Activated CD4-positive, alpha-beta T cell treated with anti-CD3 and anti-CD28 coated beads for 4 hours (primary cell): ENCODE results near the gene LEAP2.

Experiments
- DNase-seq, 2 donors: peaks; one replicate each; pipeline ENCODE4 v3.0.0-alpha.2; 2020

Gene LEAP2

GRCh38 chr5:132873119-132873929 lies at the start of gene LEAP2:
Gene LEAP2 (plus strand): TSS chr5:132873668. CDS start chr5:132873695, 27 bp downstream.
- DNase-seq: no peak

GRCh38 chr5:132824426-132824825 lies 49.0 kb upstream of the LEAP2 start:
- no peak for DNase-seq

- no peak for DNase-seq
These were observed 48.2 kb upstream of the LEAP2 start for GRCh38 chr5:132825033-132825833.

DNA sequence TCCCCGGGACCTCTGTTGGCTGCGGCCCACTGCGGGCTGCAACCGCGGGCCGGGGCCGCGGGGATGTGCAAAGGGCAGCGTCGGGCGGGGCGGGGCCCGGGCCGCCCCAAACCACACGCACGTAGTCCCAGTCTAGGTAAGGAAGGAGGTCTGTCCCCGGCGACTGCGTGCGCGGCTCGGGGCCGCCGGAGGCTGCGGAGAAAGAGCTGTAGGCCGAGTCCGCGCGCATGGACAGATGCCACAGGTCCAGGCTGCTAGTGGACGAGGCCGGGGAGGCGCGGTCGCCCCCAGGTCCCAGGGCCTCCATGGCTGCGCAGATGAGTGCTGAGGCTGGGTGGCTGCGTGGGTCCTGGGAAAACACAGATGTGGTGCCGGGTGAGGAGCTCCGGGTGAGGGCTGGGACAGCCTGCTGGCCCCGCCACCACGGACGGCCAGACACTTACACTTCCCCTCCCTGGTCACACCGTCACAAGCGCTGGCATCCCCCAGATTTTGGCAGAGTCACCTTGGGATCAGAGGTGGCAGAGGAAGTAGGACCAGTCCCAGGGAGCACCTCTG lies 47.6 kb upstream of the LEAP2 start:
- no peak for DNase-seq

GRCh38 chr5:132826424-132827082 lies 46.9 kb upstream of the LEAP2 start:
- DNase-seq: no peak

DNA sequence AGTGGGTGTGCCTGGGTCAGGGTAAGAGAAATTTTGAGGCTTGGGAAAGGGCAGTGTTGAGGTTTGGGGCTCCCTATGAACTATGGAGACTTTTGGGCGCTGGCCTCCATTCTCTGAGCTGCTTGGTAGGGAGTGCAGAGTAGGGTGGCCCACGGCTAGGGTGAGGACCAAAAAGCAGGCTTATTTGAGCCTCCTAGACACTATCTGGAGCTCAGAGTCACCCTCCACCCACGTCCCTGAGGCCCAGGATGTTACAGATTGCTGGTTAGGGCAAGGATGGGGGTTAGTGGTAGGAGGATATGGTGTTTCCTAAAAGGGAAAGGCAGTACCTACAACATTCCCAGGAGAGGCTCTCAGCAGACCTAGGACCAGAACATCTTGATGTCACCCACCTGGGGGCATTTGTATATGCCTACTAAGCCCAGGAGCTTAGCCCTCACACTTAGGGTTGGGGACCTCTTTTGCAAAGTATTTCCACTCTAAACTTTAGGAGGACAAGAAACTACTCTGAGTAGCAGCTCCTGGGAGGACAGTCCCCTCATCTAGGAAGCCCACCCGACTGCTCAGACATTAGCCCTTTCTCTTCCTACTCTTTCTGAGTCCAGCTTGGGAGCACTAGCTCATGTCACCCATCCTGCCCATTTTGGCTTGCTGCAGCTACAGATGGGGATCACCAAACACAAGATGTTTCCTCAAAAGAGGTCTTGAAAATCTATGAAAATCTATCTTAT lies 45.4 kb upstream of the LEAP2 start:
- DNase-seq: no peak

DNA sequence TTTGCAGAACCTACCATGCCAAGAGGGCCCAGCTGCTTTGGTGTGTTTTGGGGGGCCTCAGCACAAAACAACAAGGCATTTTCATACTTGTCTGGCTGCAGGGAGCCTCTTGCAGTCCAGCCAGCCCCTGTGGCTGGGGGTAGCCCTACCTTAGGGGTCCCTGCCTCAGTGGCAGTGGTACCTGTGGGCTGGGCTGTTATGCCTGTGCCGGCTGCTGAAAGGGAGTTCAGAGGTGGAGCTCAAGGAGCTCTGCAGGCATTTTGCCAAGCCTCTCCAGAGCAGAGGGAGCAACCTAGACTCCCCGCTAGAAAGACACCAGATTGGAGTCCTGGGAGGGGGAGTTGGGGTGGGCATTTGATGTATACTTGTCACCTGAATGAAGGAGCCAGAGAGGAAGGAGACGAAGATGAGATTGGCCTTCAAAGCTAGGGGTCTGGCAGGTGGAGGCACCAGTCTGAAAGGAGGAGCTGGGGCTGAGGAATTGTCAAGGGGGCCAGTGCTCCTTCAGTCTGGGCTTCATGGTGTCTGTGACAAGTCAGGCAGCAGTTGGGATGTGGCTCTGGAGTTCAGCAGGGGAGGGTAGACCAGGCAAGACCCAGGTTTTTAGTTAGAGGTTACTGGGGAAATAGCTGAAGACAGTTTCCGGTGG lies 44.5 kb upstream of the LEAP2 start:
- no peak for DNase-seq

- peak; percentile 68 to 69 for DNase-seq
These were observed 43.6 kb upstream of the LEAP2 start for GRCh38 chr5:132829742-132830435.

DNA sequence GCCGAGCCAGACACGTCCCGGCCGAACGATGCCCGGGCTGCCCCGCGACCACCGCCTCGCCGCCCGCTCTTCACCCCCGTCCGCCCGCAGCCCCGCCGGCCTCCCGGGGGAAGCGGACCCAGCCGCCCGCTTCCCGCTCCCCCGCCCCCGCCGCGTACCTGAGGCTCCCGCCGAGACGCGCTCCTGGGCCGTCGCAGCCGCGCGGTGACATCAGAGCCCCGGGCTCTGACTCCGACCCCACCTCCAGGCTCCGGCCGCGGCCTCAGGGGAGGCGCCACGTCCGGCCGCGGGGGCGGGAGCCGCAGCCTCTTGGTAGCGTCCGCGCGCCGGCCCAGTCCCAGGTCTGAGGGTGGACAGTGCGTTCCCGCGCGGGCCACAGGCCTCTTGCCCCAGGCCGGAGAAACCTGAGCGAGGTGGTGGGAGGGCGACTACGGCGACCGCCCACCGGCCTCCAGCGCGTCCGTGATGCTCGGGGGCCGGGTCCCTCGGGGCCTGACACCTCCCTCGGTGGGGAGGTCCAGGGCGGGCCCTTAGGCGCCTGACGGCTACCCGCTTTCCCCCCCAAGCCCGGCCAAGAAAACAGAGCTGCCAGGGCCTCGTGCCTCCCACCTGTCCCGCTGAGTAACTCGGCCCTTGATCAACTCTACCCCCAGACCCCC lies 42.9 kb upstream of the LEAP2 start, which contains the start of gene SHROOM1:
Gene SHROOM1, minus strand, starts transcription at position 212 of the 659 bp plus-strand sequence. CDS start 4,507 bp downstream, outside the sequence.
- no peak for DNase-seq

- no peak for DNase-seq
These were observed 42.2 kb upstream of the LEAP2 start for GRCh38 chr5:132831095-132831860.

- no peak for DNase-seq
These were observed 40.9 kb upstream of the LEAP2 start for GRCh38 chr5:132832612-132833011.

DNA sequence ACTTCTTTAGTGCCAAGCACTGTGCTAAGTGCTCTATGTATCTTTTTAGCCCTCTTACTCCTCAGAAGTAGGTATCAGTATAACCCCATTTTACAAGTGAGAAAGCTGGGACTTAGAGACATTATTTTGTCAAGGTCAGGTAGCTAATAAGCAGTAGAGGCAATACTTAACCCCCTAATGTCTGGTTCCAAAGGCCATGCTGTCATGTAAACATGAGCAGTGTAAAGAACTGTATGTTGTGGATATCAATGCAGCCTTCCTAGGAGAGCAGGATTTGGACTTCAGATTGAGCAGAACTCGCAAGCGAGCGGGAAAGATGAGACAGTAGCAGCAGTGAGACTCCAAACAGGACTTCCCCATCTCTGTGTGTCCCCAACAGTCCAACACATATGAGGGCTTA lies 39.4 kb upstream of the LEAP2 start:
- DNase-seq: no peak

DNA sequence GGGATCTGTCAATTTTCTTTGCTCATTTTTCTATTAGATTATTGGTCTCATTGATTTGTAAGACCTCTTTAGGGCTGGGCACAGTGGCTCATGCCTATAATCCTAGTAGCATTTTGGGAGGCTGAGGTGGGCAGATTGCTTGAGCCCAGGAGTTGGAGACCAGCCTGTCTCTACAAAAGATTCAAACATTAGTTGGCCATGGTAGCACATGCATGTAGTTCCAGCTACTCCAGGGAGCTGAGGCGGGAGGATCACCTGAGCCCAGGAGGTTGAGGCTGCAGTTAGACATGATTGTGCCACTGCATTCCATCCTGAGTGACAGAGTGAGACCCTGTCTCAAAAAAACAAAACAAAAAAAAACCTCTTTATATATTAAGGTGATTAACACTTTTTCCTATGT lies 36.6 kb upstream of the LEAP2 start:
- DNase-seq: no peak

GRCh38 chr5:132837868-132838267 lies 35.6 kb upstream of the LEAP2 start:
- DNase-seq: no peak

- no peak for DNase-seq
These were observed 34.8 kb upstream of the LEAP2 start for GRCh38 chr5:132838516-132839282.

DNA sequence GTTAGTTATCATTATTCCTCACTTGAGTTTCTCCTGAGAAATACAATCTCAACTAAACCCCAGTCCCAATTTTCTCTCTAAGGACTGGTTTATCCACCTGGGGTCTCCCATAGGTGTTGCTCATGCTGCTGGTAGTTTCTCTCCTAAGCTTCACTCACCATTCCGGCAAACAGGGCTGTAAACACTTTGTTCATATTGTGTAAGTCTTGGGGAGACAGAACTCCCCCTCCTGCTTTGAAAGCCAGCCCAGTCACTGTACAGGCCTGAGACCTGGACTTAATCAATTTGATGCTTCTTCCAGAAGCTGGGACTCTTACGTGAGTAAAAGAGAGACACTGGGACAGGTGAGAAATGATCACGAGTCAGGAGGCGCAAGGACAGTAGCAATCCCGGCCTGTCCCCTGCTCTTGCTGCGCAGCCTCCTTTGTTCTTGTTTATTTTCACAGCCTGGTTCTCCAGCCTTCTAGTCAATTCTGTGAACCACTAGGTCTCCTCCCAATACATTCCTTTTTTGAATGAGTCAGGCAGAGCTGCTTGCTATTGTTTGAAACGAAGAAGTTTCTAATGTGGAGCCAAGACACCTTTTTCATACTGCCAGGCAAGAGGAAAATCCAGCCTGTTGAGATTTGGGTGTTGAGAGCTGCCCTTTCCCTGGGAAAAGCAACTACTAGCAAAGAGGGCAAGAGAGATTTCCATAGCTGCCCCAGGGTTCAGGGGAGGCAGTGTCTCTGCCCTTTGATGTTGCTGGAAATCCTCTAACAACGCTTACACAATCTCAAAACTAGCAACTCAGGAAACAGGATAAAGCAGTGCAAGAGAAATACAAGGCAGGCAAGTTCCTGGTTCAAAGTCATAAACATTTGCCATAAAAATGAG lies 33.8 kb upstream of the LEAP2 start:
- DNase-seq: no peak

GRCh38 chr5:132840313-132840712 lies 33.2 kb upstream of the LEAP2 start:
- no peak for DNase-seq

- no peak for DNase-seq
These were observed 32.6 kb upstream of the LEAP2 start for GRCh38 chr5:132840896-132841295.
